GM12878 (cell line): Measurements from ENCODE around the gene FKBP1B. TPM values are rescaled to one million over a fixed set of nuclear protein-coding genes. Genes with fewer than 3 reads are reported as not detected.

Source experiments
- ATAC-seq: fragments of 200-7000 bp; cut with Tn5 transposase; 3 replicates; pipeline ENCODE4 v1.9.1; 2020; ENCODE audit warnings: mild to moderate bottlenecking, moderate library complexity
- BruUV-seq: library from RNA; stranded (reverse); fragments of 400-500 nt; replicated peaks from 2 replicates; lab custom pipeline; 2021; lab: Mats Ljungman, UMichigan
- CTCF ChIA-PET: fragments of 300-600 bp; sonication (Branson Sonifier 250); formaldehyde crosslinking; extraction: SDS; loops from one replicate; lab custom pipeline; 2021; ENCODE audit warnings: inconsistent platforms; lab: Yijun Ruan, JAX
- POLR2A ChIA-PET: fragments of 350-600 bp; formaldehyde crosslinking; extraction: SDS; loops from one replicate; lab custom pipeline; 2021; ENCODE audit warnings: inconsistent platforms; lab: Charles Lee
- RAD21 ChIA-PET: fragments of 300-600 bp; sonication (Branson Sonifier 250); formaldehyde crosslinking; loops from one replicate; lab custom pipeline; 2023; ENCODE audit warnings: antibody characterized with exemption; ENCODE audit not compliant: unreplicated experiment; lab: Charles Lee
- SMC1A ChIA-PET: fragments of 300-600 bp; sonication (Branson Sonifier 250); formaldehyde crosslinking; loops from one replicate; lab custom pipeline; 2023; ENCODE audit not compliant: unreplicated experiment, uncharacterized antibody; lab: Charles Lee
- DNase-seq: peaks from one replicate; pipeline ENCODE4 v3.0.0-alpha.2; 2011; ENCODE audit warnings: low read depth, low spot score
- FAIRE-seq: peaks from 3 replicates; lab custom pipeline; 2011; peaks lifted over from hg19 to GRCh38; lab: Jason Lieb, UNC
- H2AFZ ChIP-seq: 2 replicates; pipeline ENCODE4 v1.6.0; 2011; ENCODE audit warnings: low read depth, low read length, control low read depth; ENCODE audit not compliant: control insufficient read depth
- H3K27ac ChIP-seq: 2 replicates; pipeline ENCODE4 v1.5.1; 2011; ENCODE audit warnings: control low read depth; ENCODE audit not compliant: control insufficient read depth, insufficient read depth
- H3K27me3 ChIP-seq, 2 experiments: replicated peaks in 1 of 2; 2 replicates each; pipeline versions ENCODE4 v1.6.0 to v1.6.1; 2011; ENCODE audit warnings: low read length in 1 of 2; ENCODE audit not compliant: control insufficient read depth in 2 of 2, insufficient read depth in 2 of 2
- H3K36me3 ChIP-seq, 2 experiments: 2 replicates each; pipeline ENCODE4 v1.5.1; 2011; ENCODE audit warnings: low read length in 1 of 2; ENCODE audit not compliant: control insufficient read depth in 2 of 2, insufficient read depth in 2 of 2
- H3K4me1 ChIP-seq: 2 replicates; pipeline ENCODE4 v1.6.1; 2011; ENCODE audit warnings: mild to moderate bottlenecking, low read length, moderate library complexity, mixed read lengths; ENCODE audit not compliant: control insufficient read depth, insufficient read depth
- H3K4me2 ChIP-seq: 2 replicates; pipeline ENCODE4 v1.6.0; 2011; ENCODE audit warnings: control low read depth; ENCODE audit not compliant: control insufficient read depth, insufficient read depth
- H3K4me3 ChIP-seq: fragments of 200-600 bp; sonication (generic); 2 replicates; pipeline ENCODE4 v1.5.1; 2016
- H3K79me2 ChIP-seq: 2 replicates; pipeline ENCODE4 v1.6.0; 2011; ENCODE audit warnings: low read length; ENCODE audit not compliant: control insufficient read depth, insufficient read depth
- H3K9ac ChIP-seq: 2 replicates; pipeline ENCODE4 v1.8.0; 2011; ENCODE audit warnings: low read length, control low read depth, mixed read lengths; ENCODE audit not compliant: control insufficient read depth, insufficient read depth
- H3K9me3 ChIP-seq: replicated peaks from 3 replicates; pipeline ENCODE4 v1.5.1; 2011; ENCODE audit warnings: mild to moderate bottlenecking, low read length; ENCODE audit not compliant: control insufficient read depth, insufficient read depth
- H4K20me1 ChIP-seq: 2 replicates; pipeline ENCODE4 v1.6.0; 2011; ENCODE audit not compliant: control insufficient read depth, insufficient read depth
- BACH1 ChIP-seq: fragments of 450-650 bp; IDR thresholded peaks from 2 replicates; pipeline ENCODE4 v1.6.1; 2017; ENCODE audit warnings: mild to moderate bottlenecking, borderline replicate concordance
- BHLHE40 ChIP-seq, 2 experiments: fragments of 450-650 bp in 1 of 2; IDR thresholded peaks; 2 replicates each; pipeline ENCODE4 v1.6.1; 2011 to 2017; ENCODE audit warnings: low read depth in 2 of 2, borderline replicate concordance in 1 of 2, improper control_type of control experiment in 1 of 2, low read length in 1 of 2, mild to moderate bottlenecking in 1 of 2
- CBX5 ChIP-seq: sonication (generic); IDR thresholded peaks from 2 replicates; pipeline ENCODE4 v1.6.1; 2016; ENCODE audit warnings: low read depth, moderate library complexity, mild to moderate bottlenecking, inconsistent platforms
- CREB1 ChIP-seq: IDR thresholded peaks from 2 replicates; pipeline ENCODE4 v1.6.1; 2012; ENCODE audit warnings: low read depth, mild to moderate bottlenecking, inconsistent platforms
- CTCF ChIP-seq, 3 experiments: IDR thresholded peaks in 2 of 3; conservative IDR thresholded peaks in 1 of 3; 2 replicates each; pipeline ENCODE4 v1.5.1; 2011; ENCODE audit warnings: low read depth in 3 of 3, low read length in 3 of 3, mild to moderate bottlenecking in 3 of 3, control low read depth in 2 of 3, moderate library complexity in 2 of 3, inconsistent platforms in 1 of 3, mixed read lengths in 1 of 3; ENCODE audit not compliant: control insufficient read depth in 2 of 3, insufficient read depth in 1 of 3; ENCODE audit errors: extremely low read depth in 1 of 3
- DPF2 ChIP-seq: fragments of 450-650 bp; IDR thresholded peaks from 2 replicates; pipeline ENCODE4 v1.6.1; 2017; ENCODE audit warnings: mild to moderate bottlenecking
- EP300 ChIP-seq, 2 experiments: fragments of 150-350 bp in 1 of 2; IDR thresholded peaks; 2 replicates each; pipeline ENCODE4 v1.6.1; 2011 to 2012; ENCODE audit warnings: low read depth in 2 of 2, low read length in 2 of 2, borderline replicate concordance in 1 of 2, improper control_type of control experiment in 1 of 2, inconsistent platforms in 1 of 2; ENCODE audit not compliant: control insufficient read depth in 1 of 2
- FOS ChIP-seq: IDR thresholded peaks from 3 replicates; pipeline ENCODE4 v1.6.1; 2011; ENCODE audit warnings: borderline replicate concordance; ENCODE audit not compliant: insufficient read length; ENCODE audit errors: extremely low read depth
- FOXK2 ChIP-seq: fragments of 450-650 bp; IDR thresholded peaks from 2 replicates; pipeline ENCODE4 v1.6.1; 2017; ENCODE audit warnings: mild to moderate bottlenecking, moderate library complexity
- HDGF ChIP-seq: fragments of 450-650 bp; IDR thresholded peaks from 2 replicates; pipeline ENCODE4 v1.6.1; 2016; ENCODE audit warnings: antibody characterized with exemption
- MTA2 ChIP-seq: fragments of 450-650 bp; IDR thresholded peaks from 2 replicates; pipeline ENCODE4 v1.6.1; 2016; ENCODE audit warnings: low read depth, mild to moderate bottlenecking, moderate library complexity
- PAX5 ChIP-seq: IDR thresholded peaks from 2 replicates; pipeline ENCODE4 v1.6.1; 2011; ENCODE audit warnings: low read depth, low read length, borderline replicate concordance
- PML ChIP-seq: IDR thresholded peaks from 2 replicates; pipeline ENCODE4 v1.6.1; 2012; ENCODE audit warnings: low read length, inconsistent platforms
- POLR2A ChIP-seq: IDR thresholded peaks from 2 replicates; pipeline ENCODE4 v1.6.1; 2011; ENCODE audit warnings: low read depth, mild to moderate bottlenecking, low read length
- POLR2AphosphoS5 ChIP-seq: IDR thresholded peaks from 2 replicates; pipeline ENCODE4 v1.6.1; 2011; ENCODE audit warnings: mild to moderate bottlenecking, low read length, inconsistent platforms
- RUNX3 ChIP-seq: IDR thresholded peaks from 2 replicates; pipeline ENCODE4 v1.6.1; 2012; ENCODE audit warnings: low read length, inconsistent platforms
- SIN3A ChIP-seq: IDR thresholded peaks from 2 replicates; pipeline ENCODE4 v1.6.1; 2012; ENCODE audit warnings: low read depth, low read length, improper control_type of control experiment
- SPI1 ChIP-seq: IDR thresholded peaks from 2 replicates; pipeline ENCODE4 v1.6.1; 2011; ENCODE audit warnings: low read depth, mild to moderate bottlenecking, low read length, moderate library complexity, borderline replicate concordance; ENCODE audit not compliant: insufficient read depth
- SREBF1 ChIP-seq: IDR thresholded peaks from 2 replicates; pipeline ENCODE4 v1.6.1; 2012; ENCODE audit warnings: mild to moderate bottlenecking, low read length
- TCF3 ChIP-seq: IDR thresholded peaks from 2 replicates; pipeline ENCODE4 v1.6.1; 2012; ENCODE audit warnings: low read depth, mild to moderate bottlenecking, low read length, borderline replicate concordance; ENCODE audit not compliant: insufficient read depth
- WRNIP1 ChIP-seq: IDR thresholded peaks from 2 replicates; pipeline ENCODE4 v1.6.1; 2011; ENCODE audit warnings: low read depth, low read length, improper control_type of control experiment, borderline replicate concordance
- ZBED1 ChIP-seq: IDR thresholded peaks from 2 replicates; pipeline ENCODE4 v1.6.1; 2016; ENCODE audit warnings: borderline replicate concordance
- ZNF207 ChIP-seq: fragments of 450-650 bp; IDR thresholded peaks from 2 replicates; pipeline ENCODE4 v1.6.1; 2014; ENCODE audit warnings: antibody characterized with exemption, mild to moderate bottlenecking, borderline replicate concordance
- WGBS: methylation state at CpG from one replicate; pipeline ENCODE4 v1.1.6; 2016; ENCODE audit warnings: low lambda C conversion rate; ENCODE audit not compliant: insufficient replicate concordance, insufficient coverage; ENCODE audit errors: missing lambda C conversion rate; 5-methylcytosine and 5-hydroxymethylcytosine counted together
- in situ Hi-C: fragments of 300-500 bp; cut with MboI; formaldehyde crosslinking; loops from 9 replicates; pipeline ENCODE4 v1.14.3; 2018; ENCODE audit warnings: mixed read lengths
- intact Hi-C: fragments of 100-400 bp; cut with micrococcal nuclease; formaldehyde crosslinking; loops from one replicate; pipeline ENCODE4 v1.14.2; 2022; ENCODE audit not compliant: unreplicated experiment
- polyA plus RNA-seq, 11 experiments: library from polyadenylated mRNA; depleted of rRNA in 4 of 11; unstranded in 6 of 11; stranded (reverse) in 5 of 11; fragments of >200 nt; fragmentation: Nextera tagmentation in 4 of 11; fragmentation: Illumina TruSeq in 1 of 11; extraction: Ambion mirVana in 4 of 11; extraction: Trizol in 1 of 11; gene quantifications; 1 replicate in 1 of 11; 2 replicates in 10 of 11; pipeline versions ENCODE4 v1.2.1 to v1.2.3, GENCODE V29; 2011 to 2016; ENCODE audit warnings: inconsistent platforms in 2 of 11, missing spikeins in 2 of 11, low read depth in 1 of 11
- total RNA-seq, 4 experiments: library from RNA; depleted of rRNA in 3 of 4; stranded (reverse); fragments of >200 nt in 3 of 4; fragmentation: Illumina TruSeq in 1 of 4; extraction: Trizol in 1 of 4; gene quantifications; 2 replicates each; pipeline versions ENCODE4 v1.2.1 to v1.2.3, GENCODE V29; 2013 to 2021

Gene FKBP1B
- total and polyA plus RNA-seq, 10 of the 15 experiments (the other 5 are each of a cell fraction or from before 2014, with no cell fraction given): 0.18 to 0.53 (median 0.24) TPM

GRCh38 chr2:24083567-24084385, 34.2 kb downstream of the FKBP1B start:
- FAIRE-seq: peak; percentile 73
- no TSS peak for BruUV-seq
- TF ChIP-seq POLR2AphosphoS5 (peak; percentile 74), PML (peak; percentile 67), BACH1 (no peak), TCF3 (peak; percentile 60; the same call in 1 of the 2 replicates), ZNF207 (0 out of 2 replicates have a peak, but pooled peaks have one; percentile 59), RUNX3 (peak; percentile 32; the same call in 1 of the 2 replicates), EP300 (IDR thresholded peaks at IDR 0.05; ENCODE audit: borderline replicate concordance in 1 of 2, control insufficient read depth in 1 of 2, low read depth in 2 of 2, low read length in 2 of 2) (no peak), PAX5 (0 out of 2 replicates have a peak, but pooled peaks have one; percentile 9), BHLHE40 (IDR thresholded peaks at IDR 0.05; ENCODE audit: borderline replicate concordance in 1 of 2, low read depth in 2 of 2, low read length in 1 of 2) (peak in 1 of 2 experiments; percentile 34; a peak in 1 of 4 replicates), HDGF (no peak), CREB1 (no peak), MTA2 (no peak), FOS (no peak), SIN3A (peak; percentile 76), WRNIP1 (no peak), FOXK2 (peak; percentile 39; the same call in 1 of the 2 replicates), DPF2 (peak; percentile 64; the same call in 1 of the 2 replicates), SPI1 (peak; percentile 40; the same call in 1 of the 2 replicates), SREBF1 (no peak), POLR2A (peak; percentile 91), CBX5 (no peak), ZBED1 (no peak), CTCF (IDR thresholded peaks at IDR 0.05 in 2 of 3, conservative IDR thresholded peaks at IDR 0.05 in 1 of 3; ENCODE audit: control insufficient read depth in 2 of 3, extremely low read depth in 1 of 3, insufficient read depth in 1 of 3, low read depth in 3 of 3, low read length in 3 of 3) (no peak)

More at GRCh38 chr2:24083567-24084385, 34.2 kb downstream of the FKBP1B start:
- H3K4me3 ChIP-seq: peak overlapping the region; percentile 70
- POLR2A ChIA-PET: interaction anchor here (0.5 to 3.3 kb wide), 12 partner anchors 7 to 259 kb away, joined by 3 to 25 read pairs (median 4); partner anchors contain the start of genes ATAD2B, FAM228B, PFN4 and SF3B6
- H3K79me2 ChIP-seq: no peaks in the 10 kb centered on the region
- RAD21 ChIA-PET: interaction anchor here (0.6 to 3.8 kb wide), 29 partner anchors 7 to 322 kb away, joined by 3 to 98 read pairs (median 4); partner anchors contain the start of genes ATAD2B, FAM228B, SF3B6 and UBXN2A
- H4K20me1 ChIP-seq: no peaks in the 10 kb centered on the region
- H3K4me2 ChIP-seq: peak overlapping the region; percentile 95
- intact Hi-C loops: loop anchor here (1.0 to 5.0 kb wide), 7 partner anchors 40 to 299 kb away; partner anchors contain the start of genes ATAD2B, FAM228B and PFN4
- H3K4me1 ChIP-seq: peaks cover 12% of the 10 kb centered on the region
- DNase-seq: peak; percentile 79
- no peaks in the 10 kb centered on the region for H3K27me3 ChIP-seq
- CTCF ChIA-PET: interaction anchor here (0.6 to 5.2 kb wide), 51 partner anchors 7 to 1181 kb away, joined by 3 to 105 read pairs (median 4); partner anchors contain the start of genes ATAD2B, FAM228B, FKBP1B and SF3B6
- peak; percentile 89 for ATAC-seq
- H3K9me3 ChIP-seq: no peaks in the 10 kb centered on the region
- peak overlapping the region; percentile 98 for H2AFZ ChIP-seq
- H3K27ac ChIP-seq: peak overlapping the region; percentile 87
- H3K9ac ChIP-seq: peak overlapping the region; percentile 89
- no peaks in the 10 kb centered on the region; a peak in 2 of 4 replicates for H3K36me3 ChIP-seq
- 8% methylated on average over 30 of the region's 30 CpGs for WGBS
- in situ Hi-C loops: no loop called here
- SMC1A ChIA-PET: interaction anchor here (0.5 to 3.4 kb wide), 19 partner anchors 11 to 432 kb away, joined by 3 to 44 read pairs (median 4); partner anchors contain the start of genes ATAD2B, FAM228B, PFN4 and WDCP
